Loucy (cell line): ENCODE measurements around the gene TBC1D1.
A peak's percentile ranks its signal among the peaks of the same experiment; 100 is the strongest.

ENCODE experiments used
- H2AFZ ChIP-seq: fragments of 200-600 bp; sonication (generic); 2 replicates; pipeline ENCODE4 v1.6.0; 2016; ENCODE audit warnings: antibody characterized with exemption, mild to moderate bottlenecking, low read length, moderate library complexity
- H3F3A ChIP-seq: fragments of 200-600 bp; 2 replicates; pipeline ENCODE4 v1.6.0; 2016; ENCODE audit warnings: antibody characterized with exemption, low read depth, mild to moderate bottlenecking
- H3K27me3 ChIP-seq: fragments of 200-600 bp; sonication (generic); 2 replicates; pipeline ENCODE4 v1.6.1; 2014; ENCODE audit warnings: low read length, mild to moderate bottlenecking; ENCODE audit not compliant: insufficient read depth, poor library complexity, severe bottlenecking
- H3K36me3 ChIP-seq: fragments of 200-600 bp; sonication (generic); 2 replicates; pipeline ENCODE4 v1.6.1; 2016; ENCODE audit warnings: low read length; ENCODE audit not compliant: insufficient read depth
- H3K4me1 ChIP-seq: fragments of 200-600 bp; sonication (generic); 2 replicates; pipeline ENCODE4 v1.5.1; 2014; ENCODE audit warnings: low read length, mild to moderate bottlenecking; ENCODE audit not compliant: insufficient read depth, poor library complexity, severe bottlenecking
- H3K4me2 ChIP-seq: fragments of 200-600 bp; sonication (generic); 2 replicates; pipeline ENCODE4 v1.6.0; 2014; ENCODE audit warnings: antibody characterized with exemption, low read length, low read depth, mild to moderate bottlenecking; ENCODE audit not compliant: poor library complexity, severe bottlenecking
- H3K4me3 ChIP-seq: fragments of 200-600 bp; sonication (generic); 2 replicates; pipeline ENCODE4 v1.5.1; 2014; ENCODE audit warnings: low read length, mild to moderate bottlenecking, mixed read lengths; ENCODE audit not compliant: poor library complexity, severe bottlenecking
- H3K79me2 ChIP-seq: fragments of 200-600 bp; sonication (generic); 2 replicates; pipeline ENCODE4 v1.6.1; 2014; ENCODE audit warnings: low read length; ENCODE audit not compliant: insufficient read depth
- H3K9ac ChIP-seq: fragments of 200-600 bp; sonication (generic); 2 replicates; pipeline ENCODE4 v1.6.0; 2014; ENCODE audit warnings: mild to moderate bottlenecking, low read depth, low read length, moderate library complexity; ENCODE audit not compliant: poor library complexity, severe bottlenecking
- H3K9me2 ChIP-seq: fragments of 200-600 bp; sonication (generic); replicated peaks from 2 replicates; pipeline ENCODE4 v1.6.1; 2016; ENCODE audit warnings: low read depth, low read length, mixed read lengths
- H3K9me3 ChIP-seq: fragments of 200-600 bp; sonication (generic); 2 replicates; pipeline ENCODE4 v1.6.1; 2014; ENCODE audit warnings: mild to moderate bottlenecking, antibody characterized with exemption, low read length, low read depth; ENCODE audit not compliant: insufficient read depth
- H4K20me1 ChIP-seq: fragments of 200-600 bp; sonication (generic); 2 replicates; pipeline ENCODE4 v1.6.0; 2014; ENCODE audit warnings: antibody characterized with exemption, low read length, mild to moderate bottlenecking; ENCODE audit not compliant: insufficient read depth, poor library complexity, severe bottlenecking
- EZH2phosphoT487 ChIP-seq: fragments of 200-600 bp; IDR thresholded peaks from 2 replicates; pipeline ENCODE4 v1.6.1; 2018; ENCODE audit warnings: antibody characterized with exemption, mild to moderate bottlenecking, moderate library complexity, borderline replicate concordance
- TF ChIP-seq, protein P1 (sequence below): fragments of 200-600 bp; sonication (generic); conservative IDR thresholded peaks from 2 replicates; pipeline ENCODE4 v1.5.1; 2014; ENCODE audit warnings: mild to moderate bottlenecking, antibody characterized with exemption, low read length

The TBC1D1 gene, protein sequence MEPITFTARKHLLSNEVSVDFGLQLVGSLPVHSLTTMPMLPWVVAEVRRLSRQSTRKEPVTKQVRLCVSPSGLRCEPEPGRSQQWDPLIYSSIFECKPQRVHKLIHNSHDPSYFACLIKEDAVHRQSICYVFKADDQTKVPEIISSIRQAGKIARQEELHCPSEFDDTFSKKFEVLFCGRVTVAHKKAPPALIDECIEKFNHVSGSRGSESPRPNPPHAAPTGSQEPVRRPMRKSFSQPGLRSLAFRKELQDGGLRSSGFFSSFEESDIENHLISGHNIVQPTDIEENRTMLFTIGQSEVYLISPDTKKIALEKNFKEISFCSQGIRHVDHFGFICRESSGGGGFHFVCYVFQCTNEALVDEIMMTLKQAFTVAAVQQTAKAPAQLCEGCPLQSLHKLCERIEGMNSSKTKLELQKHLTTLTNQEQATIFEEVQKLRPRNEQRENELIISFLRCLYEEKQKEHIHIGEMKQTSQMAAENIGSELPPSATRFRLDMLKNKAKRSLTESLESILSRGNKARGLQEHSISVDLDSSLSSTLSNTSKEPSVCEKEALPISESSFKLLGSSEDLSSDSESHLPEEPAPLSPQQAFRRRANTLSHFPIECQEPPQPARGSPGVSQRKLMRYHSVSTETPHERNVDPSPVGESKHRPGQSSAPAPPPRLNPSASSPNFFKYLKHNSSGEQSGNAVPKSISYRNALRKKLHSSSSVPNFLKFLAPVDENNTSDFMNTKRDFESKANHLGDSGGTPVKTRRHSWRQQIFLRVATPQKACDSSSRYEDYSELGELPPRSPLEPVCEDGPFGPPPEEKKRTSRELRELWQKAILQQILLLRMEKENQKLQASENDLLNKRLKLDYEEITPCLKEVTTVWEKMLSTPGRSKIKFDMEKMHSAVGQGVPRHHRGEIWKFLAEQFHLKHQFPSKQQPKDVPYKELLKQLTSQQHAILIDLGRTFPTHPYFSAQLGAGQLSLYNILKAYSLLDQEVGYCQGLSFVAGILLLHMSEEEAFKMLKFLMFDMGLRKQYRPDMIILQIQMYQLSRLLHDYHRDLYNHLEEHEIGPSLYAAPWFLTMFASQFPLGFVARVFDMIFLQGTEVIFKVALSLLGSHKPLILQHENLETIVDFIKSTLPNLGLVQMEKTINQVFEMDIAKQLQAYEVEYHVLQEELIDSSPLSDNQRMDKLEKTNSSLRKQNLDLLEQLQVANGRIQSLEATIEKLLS (N-terminal part only)

DNA sequence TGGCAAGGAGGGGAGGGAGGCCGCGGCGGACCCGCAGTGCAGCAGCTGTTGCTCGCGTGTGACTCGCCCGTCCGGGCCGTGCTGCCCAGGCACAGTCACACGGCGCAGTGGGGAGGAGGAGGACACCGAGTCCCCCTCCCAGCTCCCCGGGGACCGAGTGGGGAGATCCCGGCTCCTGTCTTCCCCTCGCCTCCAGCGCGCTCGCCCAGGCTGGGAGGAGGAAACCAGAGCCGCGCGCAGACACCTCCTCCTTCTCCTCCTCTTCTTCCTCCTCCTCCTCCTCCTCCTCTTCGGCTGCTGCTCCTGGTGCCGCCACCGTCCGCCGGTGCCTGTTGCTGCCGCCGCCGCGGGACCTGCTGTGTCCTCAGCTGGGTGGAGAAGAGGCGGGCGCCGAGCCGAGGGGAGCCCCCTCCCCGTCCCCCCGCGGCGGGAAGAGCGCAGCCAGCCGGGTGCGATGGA is at the start of gene TBC1D1:
Gene TBC1D1, plus strand, starts transcription at position 284 of the 459 bp plus-strand sequence. CDS start 11,012 bp downstream, outside the sequence.
- H4K20me1 ChIP-seq = peaks cover 4% of the 10 kb centered on the region
- peaks cover 18% of the 10 kb centered on the region for H3K4me1 ChIP-seq
- no peaks in the 10 kb centered on the region for H3K9me2 ChIP-seq
- H2AFZ ChIP-seq = peak within 1 kb of the TSS; percentile 78
- peak within 1 kb of the TSS; percentile 91 for H3K4me3 ChIP-seq
- no peaks in the 10 kb centered on the region for H3F3A ChIP-seq
- H3K9me3 ChIP-seq = no peaks in the 10 kb centered on the region
- H3K27me3 ChIP-seq = no peaks in the 10 kb centered on the region
- no peaks in the 10 kb centered on the region for H3K36me3 ChIP-seq
- TF ChIP-seq EZH2phosphoT487 = no peak
- TF ChIP-seq, protein P1, sequence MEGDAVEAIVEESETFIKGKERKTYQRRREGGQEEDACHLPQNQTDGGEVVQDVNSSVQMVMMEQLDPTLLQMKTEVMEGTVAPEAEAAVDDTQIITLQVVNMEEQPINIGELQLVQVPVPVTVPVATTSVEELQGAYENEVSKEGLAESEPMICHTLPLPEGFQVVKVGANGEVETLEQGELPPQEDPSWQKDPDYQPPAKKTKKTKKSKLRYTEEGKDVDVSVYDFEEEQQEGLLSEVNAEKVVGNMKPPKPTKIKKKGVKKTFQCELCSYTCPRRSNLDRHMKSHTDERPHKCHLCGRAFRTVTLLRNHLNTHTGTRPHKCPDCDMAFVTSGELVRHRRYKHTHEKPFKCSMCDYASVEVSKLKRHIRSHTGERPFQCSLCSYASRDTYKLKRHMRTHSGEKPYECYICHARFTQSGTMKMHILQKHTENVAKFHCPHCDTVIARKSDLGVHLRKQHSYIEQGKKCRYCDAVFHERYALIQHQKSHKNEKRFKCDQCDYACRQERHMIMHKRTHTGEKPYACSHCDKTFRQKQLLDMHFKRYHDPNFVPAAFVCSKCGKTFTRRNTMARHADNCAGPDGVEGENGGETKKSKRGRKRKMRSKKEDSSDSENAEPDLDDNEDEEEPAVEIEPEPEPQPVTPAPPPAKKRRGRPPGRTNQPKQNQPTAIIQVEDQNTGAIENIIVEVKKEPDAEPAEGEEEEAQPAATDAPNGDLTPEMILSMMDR = no peak
- peak within 1 kb of the TSS; percentile 90 for H3K4me2 ChIP-seq
- peaks cover 37% of the 10 kb centered on the region for H3K79me2 ChIP-seq
- peak within 1 kb of the TSS; percentile 74 for H3K9ac ChIP-seq

DNA sequence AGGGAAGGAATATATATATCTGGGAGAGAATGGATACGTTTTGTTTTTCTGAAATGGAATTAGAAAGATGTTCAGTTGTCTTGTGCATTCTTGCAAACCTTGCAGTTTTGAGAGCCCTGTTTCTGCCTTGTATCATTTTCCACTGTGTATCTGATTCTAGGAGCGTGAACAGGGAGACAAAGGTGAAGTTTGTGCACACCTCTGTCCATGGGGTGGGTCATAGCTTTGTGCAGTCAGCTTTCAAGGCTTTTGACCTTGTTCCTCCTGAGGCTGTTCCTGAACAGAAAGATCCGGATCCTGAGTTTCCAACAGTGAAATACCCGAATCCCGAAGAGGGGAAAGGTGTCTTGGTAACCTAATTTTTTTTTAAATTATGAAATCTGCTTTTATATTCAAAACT is 46.7 kb upstream of the TBC1D1 start:
- H3F3A ChIP-seq = no peaks in the 10 kb centered on the region
- H3K79me2 ChIP-seq = peaks cover 7% of the 10 kb centered on the region; the same call in 1 of the 2 replicates
- H3K4me2 ChIP-seq = no peak overlapping the region
- peaks cover 75% of the 10 kb centered on the region for H3K36me3 ChIP-seq
- H3K9ac ChIP-seq = no peak overlapping the region
- TF ChIP-seq EZH2phosphoT487 = no peak
- TF ChIP-seq, protein P1 = no peak
- no peak overlapping the region for H3K4me3 ChIP-seq
- H3K4me1 ChIP-seq = peaks cover 7% of the 10 kb centered on the region
- no peaks in the 10 kb centered on the region for H3K9me2 ChIP-seq
- no peaks in the 10 kb centered on the region for H3K27me3 ChIP-seq
- no peak overlapping the region for H2AFZ ChIP-seq
- no peaks in the 10 kb centered on the region for H4K20me1 ChIP-seq
- no peaks in the 10 kb centered on the region for H3K9me3 ChIP-seq

DNA sequence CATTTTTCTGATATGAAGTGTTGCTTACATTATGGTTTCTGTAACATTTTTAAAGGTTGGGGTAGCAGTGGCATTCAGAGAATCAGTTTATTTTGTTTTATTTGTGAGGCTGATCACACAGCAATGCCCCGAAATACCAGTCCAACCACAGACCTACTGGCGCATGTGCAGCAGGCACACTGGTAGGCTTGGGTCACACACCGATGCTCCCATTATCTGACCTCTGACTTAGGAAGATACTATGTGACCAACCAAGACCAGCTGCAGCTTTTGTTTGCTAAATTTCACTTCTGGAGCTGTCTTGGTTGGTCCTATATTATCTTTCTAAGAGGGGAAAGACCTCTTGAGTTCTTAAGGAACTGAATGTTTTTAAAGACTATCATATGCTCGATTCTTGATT is 45.7 kb upstream of the TBC1D1 start:
- H3K4me2 ChIP-seq = no peak overlapping the region
- no peaks in the 10 kb centered on the region for H3K27me3 ChIP-seq
- H4K20me1 ChIP-seq = no peaks in the 10 kb centered on the region
- H2AFZ ChIP-seq = no peak overlapping the region
- H3K9me2 ChIP-seq = no peaks in the 10 kb centered on the region
- H3K9me3 ChIP-seq = no peaks in the 10 kb centered on the region
- no peak overlapping the region for H3K9ac ChIP-seq
- TF ChIP-seq EZH2phosphoT487 = no peak
- TF ChIP-seq, protein P1 = no peak
- H3K79me2 ChIP-seq = peaks cover 7% of the 10 kb centered on the region; the same call in 1 of the 2 replicates
- H3K4me3 ChIP-seq = no peak overlapping the region
- H3K36me3 ChIP-seq = peaks cover 73% of the 10 kb centered on the region
- no peaks in the 10 kb centered on the region for H3F3A ChIP-seq
- peaks cover 7% of the 10 kb centered on the region for H3K4me1 ChIP-seq
